Transverse colon (tissue), 4 donors: ENCODE data around the gene LRRC36. TPM values are rescaled to one million over a fixed set of nuclear protein-coding genes. Genes with fewer than 3 reads are reported as not detected.
"Not testable (repeated sequence)": the region's sequence is repeated elsewhere in the genome, so short reads cannot be mapped to it uniquely, and the experiment has no call there.

Source experiments
- DNase-seq: peaks from one replicate; pipeline ENCODE4 v3.0.0-alpha.2; 2019
- H3K27ac ChIP-seq, 4 donors: fragments of 200-600 bp; sonication (generic); 2 replicates each; pipeline ENCODE4 v1.5.1; 2016 to 2018; ENCODE audit warnings: inconsistent platforms in 4 of 4
- H3K27me3 ChIP-seq: fragments of 200-600 bp; sonication (generic); 2 replicates; pipeline ENCODE4 v1.5.1; 2017; ENCODE audit warnings: inconsistent platforms
- H3K36me3 ChIP-seq, 4 donors: fragments of 200-600 bp; sonication (generic); 2 replicates each; pipeline ENCODE4 v1.5.1; 2017 to 2019; ENCODE audit warnings: inconsistent platforms in 4 of 4
- H3K4me1 ChIP-seq, 4 donors: fragments of 200-600 bp; sonication (generic); 2 replicates each; pipeline ENCODE4 v1.5.1; 2017 to 2020; ENCODE audit warnings: inconsistent platforms in 4 of 4
- H3K4me3 ChIP-seq, 4 donors: fragments of 200-600 bp; sonication (generic); 1 replicate in 1 of 4; 2 replicates in 3 of 4; pipeline versions ENCODE4 v1.5.1 to v1.6.1; 2017 to 2019; ENCODE audit warnings: inconsistent platforms in 4 of 4
- H3K9me3 ChIP-seq, 2 donors: fragments of 200-600 bp; sonication (generic); 2 replicates each; pipeline ENCODE4 v1.5.1; 2017 to 2019; ENCODE audit warnings: inconsistent platforms in 2 of 2
- EP300 ChIP-seq: sonication (generic); formaldehyde crosslinking; IDR thresholded peaks from one replicate; pipeline ENCODE4 v1.6.1; 2017; ENCODE audit warnings: antibody characterized with exemption, low read depth
- POLR2A ChIP-seq: fragments of 450-650 bp; IDR thresholded peaks from one replicate; pipeline ENCODE4 v1.6.1; 2016; ENCODE audit warnings: antibody characterized with exemption, mild to moderate bottlenecking, moderate library complexity
- POLR2AphosphoS5 ChIP-seq, 3 donors: sonication (generic); formaldehyde crosslinking; IDR thresholded peaks; one replicate each; pipeline ENCODE4 v1.6.1; 2016; ENCODE audit warnings: antibody characterized with exemption in 3 of 3
- WGBS, 2 donors: methylation state at CpG; one replicate each; pipeline ENCODE4 v1.1.5; 2018; ENCODE audit warnings: low coverage in 1 of 2; 5-methylcytosine and 5-hydroxymethylcytosine counted together
- in situ Hi-C, 4 donors: fragments of 200-750 bp; cut with MboI; loops; one replicate each; pipeline versions ENCODE4 v1.15.0 to v1.15.1; 2017; ENCODE audit warnings: low sequenced_read_pairs in 3 of 4, low pct_ligation_motif_present in 1 of 4, low pct_unique_long_range_greater_than_20kb in 1 of 4
- intact Hi-C: fragments of 100-400 bp; cut with DNase I; formaldehyde crosslinking; loops from one replicate; pipeline ENCODE4 v1.15.1; 2023; ENCODE audit warnings: low total_unique reads
- total RNA-seq, 4 donors: library from RNA; depleted of rRNA; stranded (reverse); fragments of >200 nt; gene quantifications; one replicate each; pipeline ENCODE4 v1.1.0, GENCODE V29; 2016
- TF ChIP-seq, protein P1 (sequence below), 5 experiments: fragments of 200-600 bp in 3 of 5; fragments of 450-650 bp in 2 of 5; sonication (generic) in 3 of 5; IDR thresholded peaks; 1 replicate in 2 of 5; 2 replicates in 3 of 5; pipeline ENCODE4 v1.5.1; 2016 to 2017; ENCODE audit warnings: antibody characterized with exemption in 5 of 5, inconsistent platforms in 3 of 5, mild to moderate bottlenecking in 2 of 5, moderate library complexity in 1 of 5

LRRC36 gene
- total RNA-seq, 4 donors from 2014 or later = 0.79 TPM; not detected in 3

DNA sequence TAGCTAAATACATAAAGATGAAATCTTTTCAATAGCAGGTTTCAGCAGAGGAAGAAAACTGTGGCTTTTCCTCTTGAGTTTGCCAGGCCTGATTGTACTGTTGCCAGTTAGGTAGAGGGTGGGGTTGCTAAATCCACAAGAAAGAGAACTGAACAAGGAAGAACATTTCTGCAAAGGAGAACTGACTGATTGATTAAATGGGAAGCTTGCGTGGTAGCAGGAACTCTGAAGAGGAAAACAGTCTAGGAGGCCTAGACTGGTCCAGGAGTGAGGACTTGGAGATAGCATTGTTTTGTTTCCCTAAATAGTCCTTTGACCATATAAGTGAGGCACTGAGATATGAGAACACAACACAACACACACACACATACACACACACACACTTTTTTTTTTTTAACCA is 18.8 kb downstream of the LRRC36 start:
- no peaks in the 10 kb centered on the region for H3K36me3 ChIP-seq
- DNase-seq = peak; percentile 14
- in situ Hi-C loops (no loop called here), intact Hi-C loops (no loop called here)
- TF ChIP-seq POLR2AphosphoS5 (IDR thresholded peaks at IDR 0.05) (no peak), POLR2A (no peak)
- H3K27me3 ChIP-seq = no peaks in the 10 kb centered on the region
- peak overlapping the region in 3 of 4 donors; percentile 51 to 56 (median 53) for H3K27ac ChIP-seq
- no peaks in the 10 kb centered on the region for H3K9me3 ChIP-seq
- H3K4me1 ChIP-seq = peaks cover 0 to 20% (median 4%) of the 10 kb centered on the region in 4 donors
- H3K4me3 ChIP-seq = no peak overlapping the region
- WGBS, 2 donors = 49 to 50% methylated on average over 1 of the region's 1 CpG

DNA sequence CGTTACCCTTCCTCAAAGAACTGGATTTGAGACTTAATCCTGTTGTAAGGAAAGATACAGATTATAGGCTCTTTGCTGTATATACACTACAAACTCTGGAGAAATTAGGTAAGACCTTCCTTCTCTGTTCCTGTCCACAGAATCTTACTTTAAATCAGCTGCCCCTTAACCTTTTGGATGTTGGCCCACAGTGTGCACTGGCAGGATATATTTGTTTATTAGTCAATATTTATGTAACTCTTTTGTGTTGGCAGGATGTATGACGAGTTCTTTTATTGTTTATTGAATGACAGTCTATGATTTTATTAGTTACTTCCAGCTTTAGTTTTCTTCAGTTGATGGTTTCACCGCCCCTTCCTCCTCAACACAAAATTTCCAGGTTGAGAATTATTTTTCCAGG is 19.7 kb downstream of the LRRC36 start:
- H3K27ac ChIP-seq = peak overlapping the region in 1 of 4 donors; percentile 53
- intact Hi-C loops = no loop called here

DNA sequence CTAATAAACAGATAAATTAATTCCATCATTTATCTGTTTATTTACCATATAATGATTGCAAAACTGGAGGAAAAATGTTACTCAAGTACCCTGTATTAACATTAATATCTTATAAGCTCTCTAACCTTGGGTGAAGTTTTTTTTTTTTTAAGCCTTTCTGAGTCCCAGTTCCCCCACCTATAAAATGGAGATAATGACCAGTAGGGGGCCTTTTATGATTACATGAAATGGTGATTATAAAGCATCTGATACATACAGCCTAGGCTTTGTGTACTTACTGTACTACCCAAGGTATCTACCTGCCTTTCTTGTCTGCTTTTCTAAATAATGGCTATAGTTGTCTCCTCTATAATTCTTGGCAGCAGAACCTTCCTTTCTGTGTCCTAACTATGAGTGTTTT is 22.6 kb downstream of the LRRC36 start:
- H3K27me3 ChIP-seq = no peaks in the 10 kb centered on the region
- peaks cover 0 to 20% (median 4%) of the 10 kb centered on the region in 4 donors for H3K4me1 ChIP-seq
- no peak overlapping the region for H3K4me3 ChIP-seq
- H3K36me3 ChIP-seq = no peaks in the 10 kb centered on the region
- in situ Hi-C loops (no loop called here), intact Hi-C loops (no loop called here)
- no peaks in the 10 kb centered on the region for H3K9me3 ChIP-seq
- no peak for TF ChIP-seq POLR2AphosphoS5 (IDR thresholded peaks at IDR 0.05)
- TF ChIP-seq, protein P1, sequence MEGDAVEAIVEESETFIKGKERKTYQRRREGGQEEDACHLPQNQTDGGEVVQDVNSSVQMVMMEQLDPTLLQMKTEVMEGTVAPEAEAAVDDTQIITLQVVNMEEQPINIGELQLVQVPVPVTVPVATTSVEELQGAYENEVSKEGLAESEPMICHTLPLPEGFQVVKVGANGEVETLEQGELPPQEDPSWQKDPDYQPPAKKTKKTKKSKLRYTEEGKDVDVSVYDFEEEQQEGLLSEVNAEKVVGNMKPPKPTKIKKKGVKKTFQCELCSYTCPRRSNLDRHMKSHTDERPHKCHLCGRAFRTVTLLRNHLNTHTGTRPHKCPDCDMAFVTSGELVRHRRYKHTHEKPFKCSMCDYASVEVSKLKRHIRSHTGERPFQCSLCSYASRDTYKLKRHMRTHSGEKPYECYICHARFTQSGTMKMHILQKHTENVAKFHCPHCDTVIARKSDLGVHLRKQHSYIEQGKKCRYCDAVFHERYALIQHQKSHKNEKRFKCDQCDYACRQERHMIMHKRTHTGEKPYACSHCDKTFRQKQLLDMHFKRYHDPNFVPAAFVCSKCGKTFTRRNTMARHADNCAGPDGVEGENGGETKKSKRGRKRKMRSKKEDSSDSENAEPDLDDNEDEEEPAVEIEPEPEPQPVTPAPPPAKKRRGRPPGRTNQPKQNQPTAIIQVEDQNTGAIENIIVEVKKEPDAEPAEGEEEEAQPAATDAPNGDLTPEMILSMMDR (IDR thresholded peaks at IDR 0.05) = peak; percentile 26 to 38 (median 31)
- no peak for DNase-seq
- H3K27ac ChIP-seq = no peak overlapping the region

More for the DNA sequence above, 19.7 kb downstream of the LRRC36 start:
- H3K36me3 ChIP-seq = no peaks in the 10 kb centered on the region
- WGBS, 2 donors = 53 to 60% methylated on average over 3 of the region's 3 CpGs
- H3K4me1 ChIP-seq = peaks cover 0 to 20% (median 4%) of the 10 kb centered on the region in 4 donors
- H3K27me3 ChIP-seq = no peaks in the 10 kb centered on the region
- DNase-seq = no peak
- TF ChIP-seq EP300 (no peak), POLR2AphosphoS5 (IDR thresholded peaks at IDR 0.05) (no peak), POLR2A (no peak)
- TF ChIP-seq, protein P1 (IDR thresholded peaks at IDR 0.05) = no peak
- no peaks in the 10 kb centered on the region for H3K9me3 ChIP-seq
- no peak overlapping the region for H3K4me3 ChIP-seq
- in situ Hi-C loops = no loop called here

DNA sequence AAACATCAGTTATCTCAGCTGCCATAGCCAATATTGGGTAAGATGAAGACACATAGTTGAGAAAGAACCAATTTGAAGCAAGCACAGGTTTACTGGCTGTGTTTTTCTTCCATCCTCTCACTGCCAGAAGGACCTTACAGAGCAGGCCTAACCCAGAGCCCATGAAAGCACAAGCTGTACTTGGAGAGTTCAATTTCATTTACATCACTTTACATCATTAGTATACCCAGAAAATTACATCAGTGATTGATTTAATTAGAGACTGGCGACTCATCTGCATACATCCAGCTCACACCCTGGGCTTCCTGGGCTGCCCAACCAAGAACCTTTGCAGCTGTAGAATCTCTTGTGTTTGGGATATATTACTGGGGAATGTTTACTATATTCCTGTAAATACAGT is 23.7 kb downstream of the LRRC36 start:
- 97 to 100% methylated on average over 1 of the region's 1 CpG for WGBS, 2 donors
- TF ChIP-seq POLR2A (no peak), POLR2AphosphoS5 (IDR thresholded peaks at IDR 0.05) (no peak), EP300 (no peak)
- TF ChIP-seq, protein P1 (IDR thresholded peaks at IDR 0.05) = no peak

DNA sequence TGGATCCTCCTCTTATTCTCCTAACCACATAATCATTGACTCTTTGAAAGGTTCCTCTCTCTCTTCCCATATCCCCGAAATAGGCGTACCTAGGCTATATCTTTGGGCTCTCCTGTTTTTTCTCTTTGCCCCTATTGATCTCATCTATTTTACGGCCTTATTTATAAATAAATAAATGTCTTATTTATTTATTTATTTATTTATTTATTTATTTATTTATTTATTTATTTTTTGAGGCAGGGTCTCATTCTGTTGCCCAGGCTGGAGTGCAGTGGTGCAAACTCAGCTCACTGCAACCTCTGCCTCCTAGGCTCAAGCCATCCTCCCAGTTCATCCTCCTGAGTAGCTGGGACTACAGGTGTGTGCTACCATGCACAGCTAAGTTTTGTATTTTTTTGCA is 25.8 kb downstream of the LRRC36 start:
- H3K4me3 ChIP-seq, H3K36me3 ChIP-seq, H3K9me3 ChIP-seq, H3K27ac ChIP-seq, H3K4me1 ChIP-seq, H3K27me3 ChIP-seq, in situ Hi-C loops, intact Hi-C loops, DNase-seq: not testable (repeated sequence)
- 95 to 99% methylated on average over 3 of the region's 3 CpGs for WGBS, 2 donors

More for the DNA sequence above, 23.7 kb downstream of the LRRC36 start:
- in situ Hi-C loops (no loop called here), intact Hi-C loops (no loop called here)
- Histone ChIP-seq H3K4me3 (no peak overlapping the region), H3K9me3 (no peaks in the 10 kb centered on the region), H3K27me3 (no peaks in the 10 kb centered on the region), H3K27ac (no peak overlapping the region), H3K4me1 (peaks cover 0 to 15% (median 4%) of the 10 kb centered on the region in 4 donors), H3K36me3 (no peaks in the 10 kb centered on the region)
- DNase-seq = no peak
